Germinal center (tissue), 1 donor: Measurements from ENCODE around the gene LOXL3.
"Not testable (repeated sequence)": the region's sequence is repeated elsewhere in the genome, so short reads cannot be mapped to it uniquely, and the experiment has no call there.

Experiments used
- DNase-seq: peaks from one replicate; pipeline ENCODE4 v3.0.0; 2012; ENCODE audit warnings: mixed read lengths, low spot score

The LOXL3 gene

GRCh38 chr2:74572178-74572925 is 18.6 kb upstream of the LOXL3 start:
- no peak for DNase-seq

- peak; percentile 65 for DNase-seq
Observed at GRCh38 chr2:74571058-74571457, 17.3 kb upstream of the LOXL3 start.

GRCh38 chr2:74569686-74570085 is 15.9 kb upstream of the LOXL3 start:
- DNase-seq: no peak

GRCh38 chr2:74567881-74568280 is 14.1 kb upstream of the LOXL3 start:
- no peak for DNase-seq

GRCh38 chr2:74566754-74567085 is 13.0 kb upstream of the LOXL3 start:
- DNase-seq: no peak

- no peak for DNase-seq
Observed at GRCh38 chr2:74566076-74566753, 12.5 kb upstream of the LOXL3 start.

GRCh38 chr2:74564222-74564621 is 10.5 kb upstream of the LOXL3 start:
- DNase-seq: no peak

GRCh38 chr2:74562126-74562775 is 8.5 kb upstream of the LOXL3 start:
- DNase-seq: no peak

- DNase-seq: not testable (repeated sequence)
Observed at GRCh38 chr2:74561022-74561421, 7.3 kb upstream of the LOXL3 start.

GRCh38 chr2:74560591-74560990 is 6.8 kb upstream of the LOXL3 start:
- DNase-seq: no peak

- no peak for DNase-seq
Observed at GRCh38 chr2:74559912-74560311, 6.2 kb upstream of the LOXL3 start.

GRCh38 chr2:74558284-74559230 is 4.8 kb upstream of the LOXL3 start:
- DNase-seq: no peak

- DNase-seq: no peak
Observed at GRCh38 chr2:74556831-74557370, 3.2 kb upstream of the LOXL3 start.

GRCh38 chr2:74556159-74556558 is 2.4 kb upstream of the LOXL3 start:
- no peak for DNase-seq

- DNase-seq: no peak
Observed at GRCh38 chr2:74555610-74556103, 1.9 kb upstream of the LOXL3 start.

- peak; percentile 64 for DNase-seq
Observed at GRCh38 chr2:74554820-74555531, 1.2 kb upstream of the LOXL3 start.

GRCh38 chr2:74552914-74553811 is 579 bp downstream of the LOXL3 start:
- DNase-seq: no peak

GRCh38 chr2:74551942-74552913 is 1.5 kb downstream of the LOXL3 start:
- DNase-seq: no peak

- DNase-seq: no peak
Observed at GRCh38 chr2:74551530-74551929, 2.2 kb downstream of the LOXL3 start.
